Endothelial cell of umbilical vein (primary cell): Measurements from ENCODE around the gene RRP1. TPM values are rescaled to one million over a fixed set of nuclear protein-coding genes. Genes with fewer than 3 reads are reported as not detected.

Experiments used
- BruUV-seq: library from RNA; stranded (reverse); fragments of 400-500 nt; replicated peaks from 2 replicates; lab custom pipeline; 2021; lab: Mats Ljungman, UMichigan
- CTCF ChIA-PET: fragments of 300-600, 350-600 bp; sonication (Branson Sonifier 250); formaldehyde crosslinking; loops from one replicate; lab custom pipeline; 2021; ENCODE audit warnings: antibody characterized with exemption, inconsistent platforms; lab: Charles Lee
- POLR2A ChIA-PET: fragments of 300-600, 350-600 bp; sonication (Branson Sonifier 250); formaldehyde crosslinking; loops from one replicate; lab custom pipeline; 2021; ENCODE audit warnings: antibody characterized with exemption, inconsistent platforms; lab: Charles Lee
- DNase-seq: peaks from one replicate; pipeline ENCODE4 v3.0.0-alpha.2; 2011; ENCODE audit warnings: low read depth, low spot score
- FAIRE-seq: peaks from 2 replicates; lab custom pipeline; 2011; peaks lifted over from hg19 to GRCh38; lab: Jason Lieb, UNC
- H2AFZ ChIP-seq: 2 replicates; pipeline ENCODE4 v1.6.0; 2012; ENCODE audit warnings: low read depth, low read length, control low read depth, inconsistent platforms
- H3K27ac ChIP-seq: 2 replicates; pipeline ENCODE4 v1.5.1; 2011; ENCODE audit warnings: low read depth, mild to moderate bottlenecking, control low read depth, low read length, moderate library complexity; ENCODE audit not compliant: insufficient read depth
- H3K27me3 ChIP-seq, 2 experiments: 2 replicates each; pipeline versions ENCODE4 v1.6.0 to v1.6.1; 2011; ENCODE audit warnings: low read length in 2 of 2, mixed read lengths in 1 of 2; ENCODE audit not compliant: control insufficient read depth in 2 of 2, insufficient read depth in 2 of 2
- H3K36me3 ChIP-seq, 2 experiments: 2 replicates in 1 of 2; 3 replicates in 1 of 2; pipeline ENCODE4 v1.5.1; 2011; ENCODE audit warnings: low read length in 2 of 2, mild to moderate bottlenecking in 1 of 2, moderate library complexity in 1 of 2; ENCODE audit not compliant: control insufficient read depth in 2 of 2, insufficient read depth in 2 of 2; ENCODE audit errors: extremely low read depth in 1 of 2
- H3K4me1 ChIP-seq: 3 replicates; pipeline ENCODE4 v1.5.1; 2011; ENCODE audit warnings: mild to moderate bottlenecking, low read length; ENCODE audit not compliant: control insufficient read depth, insufficient read depth; ENCODE audit errors: extremely low read depth
- H3K4me2 ChIP-seq: 2 replicates; pipeline ENCODE4 v1.6.1; 2011; ENCODE audit warnings: low read length, control low read depth, mixed read lengths; ENCODE audit not compliant: insufficient read depth
- H3K4me3 ChIP-seq, 3 experiments: fragments of 200-600 bp in 1 of 3; sonication (generic), shearing (Covaris generic) in 1 of 3; replicated peaks in 1 of 3; 2 replicates each; pipeline ENCODE4 v1.5.1; 2011 to 2016; ENCODE audit warnings: control low read depth in 3 of 3, low read length in 3 of 3, mild to moderate bottlenecking in 2 of 3, inconsistent platforms in 1 of 3, low read depth in 1 of 3, moderate library complexity in 1 of 3; ENCODE audit not compliant: insufficient read depth in 1 of 3
- H3K79me2 ChIP-seq: 2 replicates; pipeline ENCODE4 v1.6.0; 2012; ENCODE audit warnings: low read length, inconsistent platforms; ENCODE audit not compliant: control insufficient read depth, insufficient read depth
- H3K9ac ChIP-seq: replicated peaks from 2 replicates; pipeline ENCODE3; 2011; ENCODE audit warnings: low read length, control low read depth; ENCODE audit not compliant: insufficient read depth; ENCODE audit errors: extremely low read depth
- H3K9me1 ChIP-seq: replicated peaks from 3 replicates; pipeline ENCODE4 v1.6.0; 2011; ENCODE audit warnings: mild to moderate bottlenecking, low read length; ENCODE audit not compliant: control insufficient read depth, insufficient read depth; ENCODE audit errors: extremely low read depth
- H3K9me3 ChIP-seq: replicated peaks from 2 replicates; pipeline ENCODE4 v1.5.1; 2012; ENCODE audit warnings: low read length, inconsistent platforms; ENCODE audit not compliant: control insufficient read depth, insufficient read depth
- H4K20me1 ChIP-seq: replicated peaks from 2 replicates; pipeline ENCODE3; 2011; ENCODE audit warnings: mild to moderate bottlenecking, low read length; ENCODE audit not compliant: control insufficient read depth, insufficient read depth; ENCODE audit errors: extremely low read depth
- EZH2 ChIP-seq: IDR thresholded peaks from 2 replicates; pipeline ENCODE4 v1.6.1; 2012; ENCODE audit warnings: borderline replicate concordance, low read depth, mild to moderate bottlenecking, moderate library complexity, low read length, inconsistent platforms; ENCODE audit not compliant: severe bottlenecking
- FOS ChIP-seq: IDR thresholded peaks from 2 replicates; pipeline ENCODE4 v1.6.1; 2011; ENCODE audit warnings: mild to moderate bottlenecking, low read length, moderate library complexity, borderline replicate concordance; ENCODE audit not compliant: insufficient read depth
- GATA2 ChIP-seq: IDR thresholded peaks from 2 replicates; pipeline ENCODE4 v1.7.0; 2011; ENCODE audit warnings: low read depth, mild to moderate bottlenecking, moderate library complexity, mixed read lengths, low read length; ENCODE audit not compliant: insufficient read length, insufficient read depth
- JUN ChIP-seq: IDR thresholded peaks from 2 replicates; pipeline ENCODE4 v1.6.1; 2011; ENCODE audit warnings: borderline replicate concordance, low read depth; ENCODE audit not compliant: insufficient read length, insufficient read depth
- MAX ChIP-seq: IDR thresholded peaks from 2 replicates; pipeline ENCODE4 v1.6.1; 2011; ENCODE audit not compliant: insufficient read depth, insufficient read length
- MYC ChIP-seq: IDR thresholded peaks from one replicate; pipeline ENCODE4 v1.6.1; 2011; ENCODE audit warnings: mild to moderate bottlenecking, low read depth, low read length
- POLR2A ChIP-seq: IDR thresholded peaks from 2 replicates; pipeline ENCODE4 v1.6.1; 2012; ENCODE audit warnings: low read depth, mild to moderate bottlenecking, control low read depth, low read length
- POLR2AphosphoS5 ChIP-seq: IDR thresholded peaks from 2 replicates; pipeline ENCODE4 v1.6.1; 2012; ENCODE audit warnings: low read depth, mild to moderate bottlenecking, control low read depth, low read length, moderate library complexity; ENCODE audit not compliant: insufficient read depth
- dilution Hi-C: fragments of 300-500 bp; cut with MboI; formaldehyde crosslinking; loops from one replicate; pipeline ENCODE4 v1.15.0; 2019; ENCODE audit warnings: low sequenced_read_pairs; ENCODE audit not compliant: extremely low pct_ligation_motif_present
- intact Hi-C: fragments of 100-400 bp; cut with micrococcal nuclease; formaldehyde crosslinking; loops from one replicate; pipeline ENCODE4 v1.10.0; 2022
- polyA plus RNA-seq, 4 experiments: library from polyadenylated mRNA; depleted of rRNA in 3 of 4; stranded (reverse) in 3 of 4; unstranded in 1 of 4; fragments of >200 nt; gene quantifications; 2 replicates each; pipeline versions ENCODE4 v1.2.1 to v1.2.3, GENCODE V29; 2011 to 2012; ENCODE audit warnings: missing spikeins in 1 of 4
- total RNA-seq: library from RNA; stranded (reverse); gene quantifications from 2 replicates; pipeline ENCODE4 v1.2.3, GENCODE V29; 2021
- TF ChIP-seq, protein P1 (sequence below), 2 donors: IDR thresholded peaks; 1 replicate in 1 of 2; 2 replicates in 1 of 2; pipeline ENCODE4 v1.5.1; 2011; ENCODE audit warnings: low read length in 2 of 2, mild to moderate bottlenecking in 2 of 2, moderate library complexity in 2 of 2, control low read depth in 1 of 2, inconsistent platforms in 1 of 2, low read depth in 1 of 2; ENCODE audit not compliant: insufficient read depth in 1 of 2; ENCODE audit errors: extremely low read depth in 1 of 2

RRP1 gene
- total and polyA plus RNA-seq, 2 donors (not counting 3 experiments of a cell fraction or from before 2014, with no cell fraction given): 15.2 to 36.3 TPM

DNA sequence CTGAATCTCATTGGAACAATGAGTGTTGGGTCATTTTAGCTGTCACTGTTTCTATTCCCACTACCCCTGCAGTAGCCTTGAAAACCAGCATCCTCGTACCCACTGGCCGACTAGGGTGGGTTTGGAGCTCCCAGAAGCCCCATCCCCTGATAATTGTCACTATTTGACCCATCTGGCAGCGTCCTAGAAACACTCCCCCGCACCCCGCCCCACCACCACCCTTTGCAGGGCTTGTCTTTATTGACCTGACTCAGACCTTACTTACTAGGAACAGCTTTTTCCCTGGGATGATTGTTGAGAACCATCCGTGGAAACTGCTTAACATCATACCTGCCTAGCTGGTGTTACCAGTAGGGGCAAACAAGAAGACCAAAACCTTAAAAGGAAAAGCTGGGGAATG lies 47.2 kb downstream of the RRP1 start:
- ChIA-PET POLR2A (no interaction called here), CTCF (interaction anchor here (0.9 to 1.9 kb wide), 3 partner anchors 11 to 102 kb away, joined by 3 to 4 read pairs (median 3); no protein-coding TSS in a partner anchor)
- BruUV-seq: no TSS peak
- Histone ChIP-seq H2AFZ (no peak overlapping the region), H3K4me1 (no peaks in the 10 kb centered on the region), H3K79me2 (no peaks in the 10 kb centered on the region), H3K27ac (no peak overlapping the region), H3K9me1 (no peaks in the 10 kb centered on the region), H3K4me3 (no peak overlapping the region), H3K27me3 (peaks cover 0 to 6% of the 10 kb centered on the region in 2 experiments), H3K4me2 (no peak overlapping the region), H3K9me3 (no peaks in the 10 kb centered on the region), H3K36me3 (no peaks in the 10 kb centered on the region), H3K9ac (no peak overlapping the region), H4K20me1 (no peaks in the 10 kb centered on the region)
- intact Hi-C loops (no loop called here), dilution Hi-C loops (no loop called here)
- no peak for DNase-seq
- FAIRE-seq: no peak
- TF ChIP-seq MYC (no peak), FOS (no peak), MAX (no peak), JUN (no peak), GATA2 (no peak), EZH2 (no peak), POLR2AphosphoS5 (no peak), POLR2A (no peak)
- TF ChIP-seq, protein P1, sequence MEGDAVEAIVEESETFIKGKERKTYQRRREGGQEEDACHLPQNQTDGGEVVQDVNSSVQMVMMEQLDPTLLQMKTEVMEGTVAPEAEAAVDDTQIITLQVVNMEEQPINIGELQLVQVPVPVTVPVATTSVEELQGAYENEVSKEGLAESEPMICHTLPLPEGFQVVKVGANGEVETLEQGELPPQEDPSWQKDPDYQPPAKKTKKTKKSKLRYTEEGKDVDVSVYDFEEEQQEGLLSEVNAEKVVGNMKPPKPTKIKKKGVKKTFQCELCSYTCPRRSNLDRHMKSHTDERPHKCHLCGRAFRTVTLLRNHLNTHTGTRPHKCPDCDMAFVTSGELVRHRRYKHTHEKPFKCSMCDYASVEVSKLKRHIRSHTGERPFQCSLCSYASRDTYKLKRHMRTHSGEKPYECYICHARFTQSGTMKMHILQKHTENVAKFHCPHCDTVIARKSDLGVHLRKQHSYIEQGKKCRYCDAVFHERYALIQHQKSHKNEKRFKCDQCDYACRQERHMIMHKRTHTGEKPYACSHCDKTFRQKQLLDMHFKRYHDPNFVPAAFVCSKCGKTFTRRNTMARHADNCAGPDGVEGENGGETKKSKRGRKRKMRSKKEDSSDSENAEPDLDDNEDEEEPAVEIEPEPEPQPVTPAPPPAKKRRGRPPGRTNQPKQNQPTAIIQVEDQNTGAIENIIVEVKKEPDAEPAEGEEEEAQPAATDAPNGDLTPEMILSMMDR (IDR thresholded peaks at IDR 0.05; ENCODE audit: extremely low read depth in 1 of 2, insufficient read depth in 1 of 2, low read depth in 1 of 2, low read length in 2 of 2): no peak
